ENCODE results near the gene NUF2. TPM values are rescaled to one million over a fixed set of nuclear protein-coding genes. Genes with fewer than 3 reads are reported as not detected.

NUF2 gene
- total RNA-seq, 1 donor from 2014 or later: 6.0 TPM

- Mint-ChIP-seq H3K4me1 (ENCODE audit: unreplicated experiment) (no peaks in the 10 kb centered on the region), H3K27ac (ENCODE audit: unreplicated experiment) (no peak overlapping the region), H3K9me3 (ENCODE audit: unreplicated experiment) (no peaks in the 10 kb centered on the region), H3K4me3 (ENCODE audit: unreplicated experiment) (no peak overlapping the region), H3K36me3 (ENCODE audit: low read depth, unreplicated experiment) (no peaks in the 10 kb centered on the region), H3K27me3 (ENCODE audit: unreplicated experiment) (no peaks in the 10 kb centered on the region)
- no peak for TF ChIP-seq CTCF (IDR thresholded peaks at IDR 0.05; ENCODE audit: unreplicated experiment)
- DNase-seq (ENCODE audit: low spot score): no peak
Measured at GRCh38 chr1:163399001-163399400, 77.2 kb downstream of the NUF2 start.

- DNase-seq (ENCODE audit: low spot score): no peak
- Mint-ChIP-seq H3K4me1 (ENCODE audit: unreplicated experiment) (no peaks in the 10 kb centered on the region), H3K27me3 (ENCODE audit: unreplicated experiment) (no peaks in the 10 kb centered on the region), H3K4me3 (ENCODE audit: unreplicated experiment) (no peak overlapping the region), H3K27ac (ENCODE audit: unreplicated experiment) (no peak overlapping the region), H3K36me3 (ENCODE audit: low read depth, unreplicated experiment) (no peaks in the 10 kb centered on the region), H3K9me3 (ENCODE audit: unreplicated experiment) (no peaks in the 10 kb centered on the region)
- TF ChIP-seq CTCF (IDR thresholded peaks at IDR 0.05; ENCODE audit: unreplicated experiment): no peak
Measured at GRCh38 chr1:163399976-163400601, 78.3 kb downstream of the NUF2 start.

GRCh38 chr1:163401211-163401610 lies 79.5 kb downstream of the NUF2 start:
- Mint-ChIP-seq H3K27me3 (ENCODE audit: unreplicated experiment) (no peaks in the 10 kb centered on the region), H3K27ac (ENCODE audit: unreplicated experiment) (no peak overlapping the region), H3K9me3 (ENCODE audit: unreplicated experiment) (no peaks in the 10 kb centered on the region), H3K4me1 (ENCODE audit: unreplicated experiment) (no peaks in the 10 kb centered on the region), H3K4me3 (ENCODE audit: unreplicated experiment) (no peak overlapping the region), H3K36me3 (ENCODE audit: low read depth, unreplicated experiment) (no peaks in the 10 kb centered on the region)
- TF ChIP-seq CTCF (IDR thresholded peaks at IDR 0.05; ENCODE audit: unreplicated experiment): no peak
- no peak for DNase-seq (ENCODE audit: low spot score)

Other genes with a start within 250 kb of the NUF2 start
- 581 TPM for gene RGS5, start 119.0 kb upstream of the NUF2 start, total RNA-seq (ENCODE audit: unreplicated experiment)

Measured in endothelial cell (in vitro differentiated cells).